Choroid plexus epithelial cell (primary cell): ENCODE results near the gene UBE2Z.

Source experiments
- DNase-seq: peaks from one replicate; pipeline ENCODE4 v3.0.0-alpha.2; 2010; ENCODE audit warnings: low read depth
- H3K4me3 ChIP-seq: 2 replicates; pipeline ENCODE4 v1.5.1; 2011; ENCODE audit warnings: low read depth, mild to moderate bottlenecking, control low read depth, low read length, moderate library complexity
- TF ChIP-seq, protein P1 (sequence below): conservative IDR thresholded peaks from 2 replicates; pipeline ENCODE4 v1.5.1; 2011; ENCODE audit warnings: low read depth, mild to moderate bottlenecking, control low read depth, inconsistent platforms, low read length, moderate library complexity

Gene UBE2Z

DNA sequence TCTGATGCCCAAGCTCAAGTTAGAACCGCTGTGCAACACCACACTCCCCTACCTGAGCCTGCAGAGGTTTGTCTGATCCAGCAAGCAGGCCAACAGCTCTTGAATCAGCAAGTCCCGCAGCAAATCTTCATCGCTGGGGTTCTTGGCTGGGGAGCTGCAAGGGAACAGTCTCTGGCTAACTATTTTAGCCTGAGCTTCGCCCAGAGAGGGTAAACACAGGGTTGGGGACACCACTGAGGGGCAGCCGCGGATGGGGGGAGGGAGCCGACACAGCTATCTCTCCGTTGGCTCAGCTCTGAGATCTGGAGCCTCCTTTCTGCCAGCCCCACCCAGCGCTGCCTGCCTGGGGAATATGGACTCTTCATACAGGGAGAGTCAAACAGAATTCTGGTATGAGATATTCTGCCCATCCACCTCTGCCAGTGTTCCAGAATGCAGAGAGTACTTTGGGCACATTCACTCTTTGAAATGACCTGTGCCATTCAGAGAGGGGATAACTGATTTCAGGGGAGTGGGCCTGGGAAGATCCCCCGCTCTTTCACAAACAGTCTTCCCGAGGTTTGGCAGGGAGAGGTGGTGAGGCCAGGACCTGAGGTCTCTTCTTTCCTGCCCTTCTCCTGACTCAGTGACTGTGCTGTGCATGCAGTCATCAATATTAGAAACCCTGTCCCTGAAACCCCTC, 52.8 kb downstream of the UBE2Z start:
- peak; percentile 25 for DNase-seq
- H3K4me3 ChIP-seq: no peak overlapping the region
- TF ChIP-seq, protein P1, sequence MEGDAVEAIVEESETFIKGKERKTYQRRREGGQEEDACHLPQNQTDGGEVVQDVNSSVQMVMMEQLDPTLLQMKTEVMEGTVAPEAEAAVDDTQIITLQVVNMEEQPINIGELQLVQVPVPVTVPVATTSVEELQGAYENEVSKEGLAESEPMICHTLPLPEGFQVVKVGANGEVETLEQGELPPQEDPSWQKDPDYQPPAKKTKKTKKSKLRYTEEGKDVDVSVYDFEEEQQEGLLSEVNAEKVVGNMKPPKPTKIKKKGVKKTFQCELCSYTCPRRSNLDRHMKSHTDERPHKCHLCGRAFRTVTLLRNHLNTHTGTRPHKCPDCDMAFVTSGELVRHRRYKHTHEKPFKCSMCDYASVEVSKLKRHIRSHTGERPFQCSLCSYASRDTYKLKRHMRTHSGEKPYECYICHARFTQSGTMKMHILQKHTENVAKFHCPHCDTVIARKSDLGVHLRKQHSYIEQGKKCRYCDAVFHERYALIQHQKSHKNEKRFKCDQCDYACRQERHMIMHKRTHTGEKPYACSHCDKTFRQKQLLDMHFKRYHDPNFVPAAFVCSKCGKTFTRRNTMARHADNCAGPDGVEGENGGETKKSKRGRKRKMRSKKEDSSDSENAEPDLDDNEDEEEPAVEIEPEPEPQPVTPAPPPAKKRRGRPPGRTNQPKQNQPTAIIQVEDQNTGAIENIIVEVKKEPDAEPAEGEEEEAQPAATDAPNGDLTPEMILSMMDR: no peak

DNA sequence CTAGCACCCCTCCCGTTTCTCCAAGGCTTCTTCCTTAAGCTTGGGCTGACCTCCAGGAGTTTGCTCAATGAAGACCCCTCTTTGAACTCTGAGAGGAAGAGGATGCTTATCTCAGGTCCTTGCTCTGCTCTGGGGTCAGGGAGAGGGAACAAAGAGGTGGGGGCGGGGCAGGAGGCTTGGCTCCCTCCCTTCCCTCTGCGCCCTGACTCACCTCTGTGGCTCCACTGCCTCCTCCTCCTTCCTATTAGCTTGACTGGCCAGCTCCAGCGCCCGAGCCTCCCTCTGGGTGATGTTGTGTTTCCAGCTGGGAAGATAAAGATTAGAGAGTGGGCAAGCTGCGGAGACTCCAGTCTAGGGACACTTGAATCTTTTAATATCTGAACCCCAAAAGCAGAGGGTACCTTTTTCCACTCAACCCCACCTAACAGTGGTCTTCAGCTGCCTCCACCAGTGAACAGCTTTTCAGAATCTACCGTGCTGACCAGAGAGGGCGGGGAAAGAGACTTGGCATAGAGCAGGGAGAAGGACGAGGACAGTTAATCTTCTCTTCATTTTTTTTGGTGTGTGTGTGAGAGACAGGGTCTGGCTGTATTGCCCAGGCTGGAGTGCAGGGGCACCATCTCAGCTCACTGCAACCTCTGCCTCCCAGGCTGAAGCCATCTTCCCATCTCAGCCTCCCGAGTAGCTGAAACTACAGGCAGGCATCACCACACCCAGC, 53.5 kb downstream of the UBE2Z start:
- no peak overlapping the region for H3K4me3 ChIP-seq
- DNase-seq: peak; percentile 52
- TF ChIP-seq, protein P1: no peak

DNA sequence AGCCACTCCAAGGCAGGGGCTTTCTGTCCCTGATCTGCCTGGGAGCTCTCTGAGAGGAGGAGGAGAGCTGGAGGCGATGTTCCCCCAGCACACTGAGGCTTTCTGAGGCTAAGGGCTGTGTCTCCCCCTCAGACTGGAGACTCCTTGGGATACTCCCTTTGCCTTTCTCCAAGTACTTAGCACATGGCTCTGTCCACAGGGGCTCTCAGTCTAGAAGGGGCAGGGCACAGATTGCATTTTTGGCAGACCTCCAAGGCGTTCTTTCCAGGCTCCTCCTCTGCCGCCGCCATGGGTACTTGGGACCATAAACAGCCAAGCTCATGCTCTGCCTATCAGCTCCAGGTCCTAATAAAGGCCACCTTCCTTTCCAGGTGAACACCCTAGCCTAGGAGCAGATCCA, 62.0 kb downstream of the UBE2Z start:
- no peak overlapping the region for H3K4me3 ChIP-seq
- DNase-seq: peak; percentile 63
- TF ChIP-seq, protein P1: no peak

DNA sequence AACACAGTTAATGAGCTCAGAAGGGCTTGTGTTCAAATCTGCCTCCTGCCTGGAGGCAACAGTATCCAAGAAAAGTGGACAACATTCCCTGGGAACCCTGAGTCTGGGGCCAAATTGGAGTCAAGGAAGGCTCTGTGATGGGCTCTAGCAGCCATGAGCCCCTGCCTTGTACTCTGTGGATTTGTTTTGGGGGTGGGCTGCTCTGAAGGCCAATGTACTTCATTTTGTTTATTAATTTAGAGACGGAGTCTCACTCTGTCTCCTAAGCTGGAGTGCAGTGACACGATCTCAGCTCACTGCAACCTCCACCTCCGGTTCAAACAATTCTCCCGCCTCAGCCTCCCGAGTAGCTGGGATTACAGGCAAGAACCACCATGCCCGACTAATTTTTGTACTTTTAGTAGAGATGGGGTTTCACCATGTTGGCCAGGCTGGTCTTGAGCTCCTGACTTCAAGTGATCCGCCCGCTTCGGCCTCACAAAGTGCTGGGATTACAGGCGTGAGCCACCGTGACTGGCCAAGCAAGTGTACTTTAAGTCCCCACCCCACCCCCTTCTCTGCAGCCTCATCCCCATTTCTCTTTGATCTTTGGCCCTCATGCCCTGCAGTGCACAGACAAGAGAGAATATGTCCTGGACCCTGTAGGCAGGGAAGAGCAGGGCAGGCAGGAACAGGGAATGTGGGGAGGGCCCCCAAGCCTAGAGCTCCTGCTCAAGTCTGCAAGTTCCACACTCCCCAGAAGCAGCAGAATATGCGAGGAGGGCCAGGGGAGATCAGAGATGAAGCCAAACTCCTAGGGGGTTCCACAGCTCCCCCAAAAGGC, 62.9 kb downstream of the UBE2Z start:
- TF ChIP-seq, protein P1: no peak
- no peak for DNase-seq
- H3K4me3 ChIP-seq: no peak overlapping the region

DNA sequence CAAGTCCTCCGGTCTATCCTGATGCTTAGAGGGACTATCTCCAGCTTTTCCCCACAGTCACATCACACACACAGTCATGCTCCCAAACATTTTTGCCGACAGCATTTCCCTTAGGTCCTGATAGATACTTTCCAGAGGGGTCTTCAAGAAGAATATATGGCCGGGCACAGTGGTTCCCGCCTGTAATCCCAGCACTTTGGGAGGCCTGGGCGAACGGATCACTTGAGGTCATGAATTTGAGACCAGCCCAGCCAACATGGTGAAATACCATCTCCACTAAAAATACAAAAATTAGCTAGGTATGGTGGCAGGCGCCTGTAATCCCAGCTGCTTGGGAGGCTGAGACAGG, 64.5 kb downstream of the UBE2Z start:
- no peak overlapping the region for H3K4me3 ChIP-seq
- DNase-seq: no peak
- TF ChIP-seq, protein P1: no peak

DNA sequence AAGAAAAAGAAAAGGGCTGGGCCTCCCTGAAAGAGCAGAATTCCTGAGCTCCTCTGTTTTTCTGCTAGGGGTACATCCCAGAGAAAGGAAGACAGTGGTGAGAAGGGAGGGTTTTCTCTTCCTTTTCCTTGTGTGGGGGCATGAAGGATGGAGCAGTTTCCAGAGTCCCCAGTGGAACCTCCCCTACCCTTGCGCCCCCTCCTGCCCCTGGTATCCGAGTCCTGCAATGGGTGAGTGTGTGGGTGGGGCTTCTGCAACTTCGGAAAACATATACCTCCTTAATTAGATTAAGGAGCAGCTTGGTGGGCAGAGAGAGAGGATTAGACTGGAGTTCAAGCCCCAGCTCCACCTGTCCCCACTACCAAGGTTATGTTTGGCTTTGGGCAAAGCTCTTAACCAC, 65.6 kb downstream of the UBE2Z start:
- DNase-seq: no peak
- H3K4me3 ChIP-seq: no peak overlapping the region
- TF ChIP-seq, protein P1: no peak
